GM18507 (cell line): ENCODE results near the gene FBXO40.

Experiments used
- DNase-seq: peaks from one replicate; pipeline ENCODE4 v3.0.0; 2011; ENCODE audit warnings: low read depth; ENCODE audit not compliant: insufficient read length; ENCODE audit errors: extremely low spot score
- FAIRE-seq: peaks from 2 replicates; lab custom pipeline; 2011; peaks lifted over from hg19 to GRCh38; lab: Jason Lieb, UNC

FBXO40 gene

DNA sequence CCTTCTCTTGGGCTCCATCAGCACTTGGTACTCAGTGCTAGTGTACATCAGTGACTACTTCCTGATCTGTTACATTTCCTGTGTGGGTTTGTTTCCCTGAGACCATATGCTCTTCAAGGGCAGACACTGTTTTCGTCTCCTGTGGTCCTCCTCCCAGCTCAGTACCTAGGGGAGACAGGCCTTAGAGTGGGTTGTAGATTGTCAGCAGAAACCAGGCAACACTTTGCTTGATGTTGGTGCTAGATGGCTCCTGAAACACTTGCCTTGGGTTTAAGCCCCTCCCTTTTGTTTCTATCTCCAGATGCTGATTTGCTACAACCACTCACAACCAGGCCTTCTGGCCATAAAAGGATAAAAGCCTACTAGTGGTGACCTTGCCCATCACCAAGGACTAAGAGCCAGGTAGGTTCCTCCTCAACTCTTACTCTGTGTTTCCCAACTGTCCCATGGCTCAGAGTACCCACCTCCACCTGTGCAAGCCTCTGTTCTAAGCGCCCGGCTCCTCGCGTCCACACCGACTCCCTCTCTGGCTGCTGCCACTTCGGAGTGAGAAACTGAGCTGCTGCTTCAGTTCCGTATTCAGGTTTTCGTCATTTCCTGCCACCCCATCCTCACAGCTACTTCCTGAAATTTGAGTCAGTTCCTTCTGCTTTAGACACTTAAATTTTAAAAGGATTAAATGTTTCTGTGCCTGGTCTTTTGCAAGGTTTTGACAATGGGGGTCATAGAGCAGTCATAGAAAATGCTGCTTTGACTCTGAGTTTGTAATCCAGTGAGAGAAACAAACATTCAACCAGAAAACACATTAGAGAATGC lies 67.4 kb downstream of the FBXO40 start, which contains the start of gene HCLS1:
TSS of gene HCLS1 (minus strand) at position 548 of the 816 bp plus-strand sequence. CDS start 2,556 bp downstream, outside the sequence.
- DNase-seq (peak; percentile 46), FAIRE-seq (peak; percentile 99)

DNA sequence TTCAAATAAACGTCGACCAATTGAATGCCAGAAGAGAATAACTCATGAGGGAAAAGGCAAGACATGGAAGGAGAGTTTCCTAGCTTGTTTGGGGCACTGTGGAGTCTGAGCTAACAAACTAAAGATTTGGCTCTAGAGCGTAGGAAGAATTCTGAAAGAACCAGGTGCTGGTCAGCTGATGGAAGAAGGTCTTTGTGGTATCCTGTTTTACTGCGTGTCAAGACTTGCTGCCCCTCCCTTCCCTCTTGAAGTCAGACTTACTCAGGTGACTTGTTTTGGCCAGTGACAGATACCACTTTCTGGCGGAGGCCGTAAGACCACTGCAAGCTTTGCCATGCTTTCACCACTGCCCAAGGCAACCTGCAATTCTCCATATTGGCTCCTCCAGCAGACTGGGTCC lies 68.2 kb downstream of the FBXO40 start:
- FAIRE-seq (no peak), DNase-seq (no peak)

DNA sequence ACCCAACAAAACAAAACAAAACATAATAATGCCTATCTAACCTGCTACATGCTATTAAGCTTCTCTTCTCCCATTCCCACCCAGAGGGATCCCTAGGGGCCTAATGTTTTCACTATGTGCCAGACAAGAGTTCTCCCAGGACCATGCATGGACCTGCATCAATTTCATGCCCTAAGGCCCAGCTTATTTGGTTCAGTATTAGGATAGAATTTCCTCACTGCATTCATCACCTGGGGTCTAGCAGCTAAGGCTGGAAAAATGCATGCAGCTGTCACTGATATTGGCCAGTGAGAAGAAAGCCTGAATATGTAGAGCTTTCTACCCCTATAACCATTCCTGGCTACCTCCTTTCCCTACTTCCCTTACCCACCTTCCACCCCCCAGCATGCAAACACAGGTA lies 69.6 kb downstream of the FBXO40 start:
- FAIRE-seq, result no peak
- no peak for DNase-seq

DNA sequence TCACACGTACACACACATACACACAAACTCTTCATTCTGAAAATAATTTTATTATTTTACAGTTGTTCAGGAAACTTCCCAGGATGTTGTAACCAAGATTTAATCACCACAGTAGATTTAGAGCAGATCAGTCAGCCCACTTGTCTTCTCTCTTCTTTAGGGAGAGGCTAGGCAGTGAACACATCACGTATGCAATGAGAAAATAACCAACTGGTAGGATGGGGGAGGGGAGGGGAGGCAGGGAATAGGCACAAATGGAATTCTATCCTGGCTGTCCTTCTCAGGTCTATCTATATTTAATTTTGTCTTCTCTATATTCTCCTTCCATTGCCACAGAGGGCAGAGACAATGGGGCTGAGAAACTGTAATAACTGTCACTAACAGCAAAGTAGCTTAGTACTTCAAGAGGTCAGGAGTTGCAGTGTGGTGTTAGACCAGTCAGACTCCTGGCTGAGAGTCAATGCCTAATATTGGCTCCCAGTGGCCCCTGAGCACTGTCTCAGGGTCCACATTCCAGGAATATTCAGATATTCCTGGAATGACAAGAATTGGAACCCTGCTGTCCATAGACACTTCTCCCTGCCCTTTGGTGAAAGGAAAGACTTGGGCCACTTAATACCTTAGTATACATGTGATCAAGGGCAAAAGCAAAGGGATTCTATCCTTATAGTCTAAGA lies 70.1 kb downstream of the FBXO40 start:
- DNase-seq (no peak), FAIRE-seq (no peak)

DNA sequence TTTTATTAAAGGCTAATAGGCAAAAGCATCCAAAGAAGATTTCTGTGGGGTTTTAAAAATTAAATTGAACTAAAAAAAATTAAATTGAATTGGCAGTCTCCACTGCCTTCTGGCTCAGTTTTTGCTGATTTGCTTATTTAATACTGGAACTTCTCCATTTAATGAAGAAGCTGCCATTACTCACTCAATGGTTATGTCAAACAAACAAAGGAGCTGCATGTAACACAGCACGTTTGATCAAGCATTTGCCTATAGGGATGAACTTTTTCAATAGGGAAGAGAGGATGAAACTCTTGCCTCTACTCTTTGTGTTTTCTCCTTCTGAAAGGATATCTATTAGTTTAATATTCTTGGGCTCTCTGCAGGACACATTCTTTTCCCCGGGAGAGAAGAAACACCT lies 72.3 kb downstream of the FBXO40 start:
- FAIRE-seq (no peak), DNase-seq (no peak)

DNA sequence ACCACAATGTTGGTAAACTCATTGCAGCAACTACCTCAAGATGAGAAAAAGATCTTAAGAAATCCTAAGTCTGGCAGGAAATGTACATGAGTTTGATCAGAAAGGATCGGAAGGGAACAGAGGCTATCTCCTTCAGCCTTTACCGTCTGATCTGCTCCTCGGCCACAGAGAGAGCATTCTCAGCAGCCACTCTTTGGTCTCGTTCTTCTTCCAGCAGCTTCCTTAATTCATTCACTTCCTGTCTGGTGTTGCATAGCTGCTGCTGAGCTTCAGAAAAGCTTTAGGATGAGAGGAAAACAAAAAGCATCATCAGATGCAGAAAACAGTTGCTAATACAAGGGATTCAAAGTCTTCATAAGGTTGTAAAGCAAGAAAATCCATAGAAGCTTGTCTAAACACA lies 74.2 kb downstream of the FBXO40 start:
- DNase-seq (no peak), FAIRE-seq (no peak)

DNA sequence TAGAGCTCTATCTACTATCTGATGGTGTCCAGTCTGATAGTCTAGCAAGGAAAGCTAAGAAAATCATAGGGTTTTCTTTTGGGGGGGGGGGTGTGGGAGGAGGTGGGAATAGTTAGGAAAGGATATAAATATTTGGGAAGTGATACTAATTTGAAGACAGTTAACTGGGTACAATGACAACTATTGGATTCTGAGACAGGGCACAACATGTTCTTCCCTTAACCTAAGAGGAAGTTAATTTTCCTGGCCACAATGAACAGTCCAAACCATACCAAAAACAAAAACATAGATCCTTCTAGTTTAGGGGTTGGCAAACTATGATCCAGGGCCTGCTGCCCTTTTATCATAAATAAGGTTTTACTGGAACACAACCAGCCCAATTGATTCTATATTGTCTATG lies 77.5 kb downstream of the FBXO40 start:
- DNase-seq (no peak), FAIRE-seq (no peak)

DNA sequence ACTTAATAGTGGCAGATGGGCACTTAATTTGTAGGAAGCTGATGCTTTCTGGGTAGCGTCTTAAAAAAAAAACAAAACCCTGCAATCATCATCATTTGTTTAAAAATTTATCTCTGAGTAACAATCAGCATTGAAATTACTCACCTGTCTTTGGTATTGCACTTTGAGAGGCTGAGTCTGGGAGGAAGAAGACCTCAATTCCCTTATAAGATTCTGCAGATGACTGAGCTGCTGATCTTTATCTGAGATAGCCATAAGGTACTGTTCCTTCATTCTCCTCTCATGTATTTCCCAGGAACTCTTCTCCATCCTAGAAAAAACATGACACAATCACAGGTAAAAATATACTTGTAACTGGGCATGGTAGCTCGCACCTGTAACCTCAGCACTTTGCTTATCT lies 84.0 kb downstream of the FBXO40 start:
- FAIRE-seq (no peak), DNase-seq (no peak)
